Measurements from ENCODE around the gene TSHR.

Gene TSHR

DNA sequence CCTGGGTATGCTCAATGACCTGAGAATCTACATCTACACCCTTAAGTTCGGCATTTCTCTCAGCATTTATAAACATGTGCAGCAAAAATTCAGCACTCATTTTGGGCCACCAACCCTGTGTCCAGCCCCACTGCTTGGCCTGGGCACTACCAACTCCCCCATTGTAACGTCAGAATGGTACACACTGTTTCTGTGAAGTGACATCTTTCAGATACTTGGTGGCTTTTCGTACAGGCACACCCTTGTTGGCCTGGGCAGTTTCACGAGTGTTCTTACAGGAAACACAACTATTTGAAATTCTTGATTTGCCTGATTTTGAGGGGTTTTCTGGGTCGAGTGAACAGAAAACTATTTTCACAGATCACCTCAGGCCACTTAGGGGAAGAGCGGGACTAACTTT lies 46.0 kb downstream of the TSHR start:
- DNase-seq (ENCODE audit: extremely low read depth, insufficient read length) = no peak
- no peaks in the 10 kb centered on the region for H3K36me3 ChIP-seq (ENCODE audit: control insufficient read depth, insufficient read depth, low read length)
- TF ChIP-seq, protein P1, sequence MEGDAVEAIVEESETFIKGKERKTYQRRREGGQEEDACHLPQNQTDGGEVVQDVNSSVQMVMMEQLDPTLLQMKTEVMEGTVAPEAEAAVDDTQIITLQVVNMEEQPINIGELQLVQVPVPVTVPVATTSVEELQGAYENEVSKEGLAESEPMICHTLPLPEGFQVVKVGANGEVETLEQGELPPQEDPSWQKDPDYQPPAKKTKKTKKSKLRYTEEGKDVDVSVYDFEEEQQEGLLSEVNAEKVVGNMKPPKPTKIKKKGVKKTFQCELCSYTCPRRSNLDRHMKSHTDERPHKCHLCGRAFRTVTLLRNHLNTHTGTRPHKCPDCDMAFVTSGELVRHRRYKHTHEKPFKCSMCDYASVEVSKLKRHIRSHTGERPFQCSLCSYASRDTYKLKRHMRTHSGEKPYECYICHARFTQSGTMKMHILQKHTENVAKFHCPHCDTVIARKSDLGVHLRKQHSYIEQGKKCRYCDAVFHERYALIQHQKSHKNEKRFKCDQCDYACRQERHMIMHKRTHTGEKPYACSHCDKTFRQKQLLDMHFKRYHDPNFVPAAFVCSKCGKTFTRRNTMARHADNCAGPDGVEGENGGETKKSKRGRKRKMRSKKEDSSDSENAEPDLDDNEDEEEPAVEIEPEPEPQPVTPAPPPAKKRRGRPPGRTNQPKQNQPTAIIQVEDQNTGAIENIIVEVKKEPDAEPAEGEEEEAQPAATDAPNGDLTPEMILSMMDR (IDR thresholded peaks at IDR 0.05; ENCODE audit: insufficient read depth, low read length, poor library complexity, severe bottlenecking) = no peak
- H3K4me3 ChIP-seq (replicated peaks; ENCODE audit: low read depth, low read length) = no peak overlapping the region
- no peaks in the 10 kb centered on the region for H3K27me3 ChIP-seq (replicated peaks; ENCODE audit: control insufficient read depth, insufficient read depth, low read length)

DNA sequence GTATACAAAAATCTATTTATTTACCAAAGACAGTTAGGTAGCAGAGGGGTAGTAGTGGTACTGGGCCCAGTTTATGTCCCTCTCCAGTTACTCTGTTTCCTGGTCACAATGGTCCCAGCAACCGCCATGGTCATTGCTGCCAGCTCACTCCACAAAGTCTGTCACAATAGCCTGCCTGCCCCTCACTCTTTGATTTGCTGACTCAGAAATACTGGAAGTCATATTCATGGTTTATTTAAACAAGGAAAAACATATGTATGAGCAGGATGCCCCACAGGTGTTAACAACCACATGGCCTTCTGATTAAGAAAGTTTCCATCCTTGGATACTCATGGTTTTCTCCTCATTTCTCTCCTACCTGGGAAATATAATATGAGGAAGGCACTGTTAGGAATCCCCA lies 49.2 kb downstream of the TSHR start:
- Histone ChIP-seq H3K27me3 (replicated peaks; ENCODE audit: control insufficient read depth, insufficient read depth, low read length) (no peaks in the 10 kb centered on the region), H3K36me3 (ENCODE audit: control insufficient read depth, insufficient read depth, low read length) (no peaks in the 10 kb centered on the region), H3K4me3 (replicated peaks; ENCODE audit: low read depth, low read length) (no peak overlapping the region)
- no peak for DNase-seq (ENCODE audit: extremely low read depth, insufficient read length)
- TF ChIP-seq, protein P1 (IDR thresholded peaks at IDR 0.05; ENCODE audit: insufficient read depth, low read length, poor library complexity, severe bottlenecking) = no peak

DNA sequence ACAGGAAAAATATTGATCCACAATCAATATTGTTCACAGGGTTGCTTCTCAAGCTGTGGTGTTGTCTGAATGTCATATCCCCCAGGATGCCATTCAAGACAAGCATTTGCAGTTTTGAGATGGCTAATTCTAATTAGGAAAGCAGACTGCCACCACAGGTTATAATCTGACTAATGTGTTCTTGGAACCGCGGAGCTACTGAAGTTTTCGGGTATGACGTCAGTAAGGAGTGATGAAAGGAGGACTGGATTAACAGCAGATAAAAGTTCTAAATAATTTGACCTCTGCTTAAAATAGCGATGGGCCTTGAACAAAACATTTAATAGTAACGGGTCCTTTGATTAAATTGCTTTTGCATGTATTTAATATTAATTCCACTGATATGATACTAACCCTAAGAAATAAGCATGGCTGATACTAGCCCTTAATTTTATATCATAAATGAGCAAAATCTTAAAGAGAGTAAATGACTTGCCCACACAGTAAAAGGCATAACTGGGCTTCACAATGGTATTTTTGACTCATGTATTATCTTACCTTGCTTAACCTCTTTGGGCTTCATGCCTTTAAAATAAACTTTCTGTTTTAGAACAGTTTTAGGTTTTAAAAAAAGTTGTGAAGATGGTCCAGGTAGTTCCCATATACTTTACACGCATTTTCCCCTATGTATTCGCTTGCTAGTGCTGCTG lies 50.3 kb downstream of the TSHR start:
- TF ChIP-seq, protein P1 (IDR thresholded peaks at IDR 0.05; ENCODE audit: insufficient read depth, low read length, poor library complexity, severe bottlenecking) = no peak
- H3K27me3 ChIP-seq (replicated peaks; ENCODE audit: control insufficient read depth, insufficient read depth, low read length) = no peaks in the 10 kb centered on the region
- H3K36me3 ChIP-seq (ENCODE audit: control insufficient read depth, insufficient read depth, low read length) = no peaks in the 10 kb centered on the region
- H3K4me3 ChIP-seq (replicated peaks; ENCODE audit: low read depth, low read length) = no peak overlapping the region
- DNase-seq (ENCODE audit: extremely low read depth, insufficient read length) = no peak

DNA sequence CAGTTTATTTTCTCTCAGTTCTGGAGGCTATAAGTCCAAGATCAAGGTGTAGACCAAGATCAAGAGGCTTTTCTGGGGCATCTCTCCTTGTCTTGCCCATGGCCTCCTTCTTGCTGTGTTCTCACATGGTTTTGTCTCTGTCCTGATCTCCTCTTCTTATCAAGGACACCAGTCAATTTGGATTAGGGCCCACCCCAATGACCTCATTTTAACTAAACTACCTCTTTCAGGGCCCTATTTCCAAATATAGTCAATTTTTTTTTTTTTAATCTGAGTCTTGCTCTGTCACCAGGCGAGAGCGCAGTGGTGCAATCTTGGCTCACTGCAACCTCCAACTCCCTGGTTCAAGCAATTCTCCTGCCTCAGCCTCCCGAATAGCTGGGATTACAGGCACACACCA lies 50.8 kb downstream of the TSHR start:
- TF ChIP-seq, protein P1 (IDR thresholded peaks at IDR 0.05; ENCODE audit: insufficient read depth, low read length, poor library complexity, severe bottlenecking) = no peak
- H3K4me3 ChIP-seq (replicated peaks; ENCODE audit: low read depth, low read length) = no peak overlapping the region
- DNase-seq (ENCODE audit: extremely low read depth, insufficient read length) = no peak
- no peaks in the 10 kb centered on the region for H3K27me3 ChIP-seq (replicated peaks; ENCODE audit: control insufficient read depth, insufficient read depth, low read length)
- H3K36me3 ChIP-seq (ENCODE audit: control insufficient read depth, insufficient read depth, low read length) = no peaks in the 10 kb centered on the region

DNA sequence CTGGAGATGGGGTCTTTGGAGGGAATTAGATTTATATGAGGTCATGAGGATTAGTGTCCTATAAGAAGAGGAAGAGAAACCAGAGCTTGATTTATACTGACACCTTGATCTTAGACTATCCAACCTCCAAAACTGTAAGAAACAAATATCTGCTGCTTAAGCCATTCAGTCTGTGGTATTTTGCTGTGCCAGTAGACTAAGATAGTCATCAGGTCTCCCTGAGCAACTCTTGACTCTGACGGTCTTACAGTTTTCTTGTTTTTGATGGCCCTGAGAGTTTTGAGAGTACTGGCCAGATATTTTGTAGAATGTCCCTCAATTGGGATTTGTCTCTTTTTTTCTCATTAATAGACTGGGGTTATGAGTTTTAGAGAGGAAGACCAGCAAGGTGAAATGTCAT lies 51.7 kb downstream of the TSHR start:
- H3K4me3 ChIP-seq (replicated peaks; ENCODE audit: low read depth, low read length) = no peak overlapping the region
- H3K36me3 ChIP-seq (ENCODE audit: control insufficient read depth, insufficient read depth, low read length) = no peaks in the 10 kb centered on the region
- H3K27me3 ChIP-seq (replicated peaks; ENCODE audit: control insufficient read depth, insufficient read depth, low read length) = no peaks in the 10 kb centered on the region
- no peak for DNase-seq (ENCODE audit: extremely low read depth, insufficient read length)
- TF ChIP-seq, protein P1 (IDR thresholded peaks at IDR 0.05; ENCODE audit: insufficient read depth, low read length, poor library complexity, severe bottlenecking) = no peak

DNA sequence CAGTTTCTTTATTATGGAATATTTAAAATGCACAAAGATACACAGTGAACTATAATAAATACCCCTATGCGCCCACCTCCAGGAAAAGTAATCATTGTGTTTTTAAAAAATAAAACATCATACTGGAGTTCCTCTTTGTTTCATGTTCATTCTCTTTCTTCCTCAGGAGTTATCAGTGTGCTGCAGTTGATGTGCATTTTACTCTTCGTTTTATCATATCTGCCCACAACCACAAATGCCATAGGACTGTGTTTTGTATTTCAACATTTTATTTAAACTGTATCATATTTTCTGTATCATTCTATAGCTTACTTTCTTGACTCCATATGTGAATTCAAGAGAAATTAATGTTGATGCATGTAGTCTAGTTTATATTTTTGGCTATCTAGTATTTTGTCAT lies 53.9 kb downstream of the TSHR start:
- DNase-seq (ENCODE audit: extremely low read depth, insufficient read length) = no peak
- TF ChIP-seq, protein P1 (IDR thresholded peaks at IDR 0.05; ENCODE audit: insufficient read depth, low read length, poor library complexity, severe bottlenecking) = no peak
- Histone ChIP-seq H3K27me3 (replicated peaks; ENCODE audit: control insufficient read depth, insufficient read depth, low read length) (no peaks in the 10 kb centered on the region), H3K4me3 (replicated peaks; ENCODE audit: low read depth, low read length) (no peak overlapping the region), H3K36me3 (ENCODE audit: control insufficient read depth, insufficient read depth, low read length) (no peaks in the 10 kb centered on the region)
